Uterus (tissue), 4 donors: ENCODE data around the gene HCAR1. TPM values are rescaled to one million over a fixed set of nuclear protein-coding genes. Genes with fewer than 3 reads are reported as not detected.
"Not testable (repeated sequence)": the region's sequence is repeated elsewhere in the genome, so short reads cannot be mapped to it uniquely, and the experiment has no call there.

ENCODE experiments used
- DNase-seq, 2 donors: peaks; one replicate each; pipeline ENCODE4 v3.0.0-alpha.2; 2019 to 2020
- H3K27ac ChIP-seq, 2 donors: fragments of 200-600 bp; sonication (generic); 1 replicate in 1 of 2; 2 replicates in 1 of 2; pipeline ENCODE4 v1.5.1; 2016 to 2018
- H3K27me3 ChIP-seq, 2 donors: fragments of 200-600 bp; sonication (generic); one replicate each; pipeline ENCODE4 v1.5.1; 2018 to 2019; ENCODE audit warnings: control low read depth in 1 of 2
- H3K36me3 ChIP-seq, 2 donors: fragments of 200-600 bp; sonication (generic); one replicate each; pipeline ENCODE4 v1.5.1; 2019; ENCODE audit warnings: control low read depth in 1 of 2
- H3K4me1 ChIP-seq, 2 donors: fragments of 200-600 bp; sonication (generic); one replicate each; pipeline ENCODE4 v1.5.1; 2018 to 2019; ENCODE audit warnings: control low read depth in 1 of 2
- H3K4me3 ChIP-seq, 2 donors: fragments of 200-600 bp; sonication (generic); 1 replicate in 1 of 2; 2 replicates in 1 of 2; pipeline ENCODE4 v1.5.1; 2018 to 2019; ENCODE audit warnings: mild to moderate bottlenecking in 1 of 2
- H3K9me3 ChIP-seq, 2 donors: fragments of 200-600 bp; sonication (generic); one replicate each; pipeline ENCODE4 v1.5.1; 2019; ENCODE audit warnings: control low read depth in 1 of 2
- POLR2A ChIP-seq, 2 donors: fragments of 450-650 bp; IDR thresholded peaks; one replicate each; pipeline ENCODE4 v1.6.1; 2016; ENCODE audit warnings: antibody characterized with exemption in 2 of 2, mild to moderate bottlenecking in 1 of 2, moderate library complexity in 1 of 2
- intact Hi-C: fragments of 100-400 bp; cut with DNase I; formaldehyde crosslinking; loops from one replicate; pipeline ENCODE4 v1.15.1; 2023; ENCODE audit warnings: low total_unique reads
- total RNA-seq, 4 donors: library from RNA; depleted of rRNA in 3 of 4; stranded (reverse); fragments of >200 nt in 3 of 4; gene quantifications; one replicate each; pipeline versions ENCODE4 v1.1.0 to v1.2.4, GENCODE V29; 2014 to 2023
- TF ChIP-seq, protein P1 (sequence below), 4 experiments: fragments of 200-600 bp in 2 of 4; fragments of 450-650 bp in 2 of 4; sonication (generic) in 2 of 4; IDR thresholded peaks; one replicate each; pipeline ENCODE4 v1.5.1; 2016 to 2019; ENCODE audit warnings: antibody characterized with exemption in 4 of 4, mild to moderate bottlenecking in 2 of 4, moderate library complexity in 1 of 4
- donor health status: DM: yes; HTN: yes; CAD: no.

HCAR1 gene
- total RNA-seq, 4 donors from 2014 or later, result 0.18 to 3.3 TPM; not detected in 2

DNA sequence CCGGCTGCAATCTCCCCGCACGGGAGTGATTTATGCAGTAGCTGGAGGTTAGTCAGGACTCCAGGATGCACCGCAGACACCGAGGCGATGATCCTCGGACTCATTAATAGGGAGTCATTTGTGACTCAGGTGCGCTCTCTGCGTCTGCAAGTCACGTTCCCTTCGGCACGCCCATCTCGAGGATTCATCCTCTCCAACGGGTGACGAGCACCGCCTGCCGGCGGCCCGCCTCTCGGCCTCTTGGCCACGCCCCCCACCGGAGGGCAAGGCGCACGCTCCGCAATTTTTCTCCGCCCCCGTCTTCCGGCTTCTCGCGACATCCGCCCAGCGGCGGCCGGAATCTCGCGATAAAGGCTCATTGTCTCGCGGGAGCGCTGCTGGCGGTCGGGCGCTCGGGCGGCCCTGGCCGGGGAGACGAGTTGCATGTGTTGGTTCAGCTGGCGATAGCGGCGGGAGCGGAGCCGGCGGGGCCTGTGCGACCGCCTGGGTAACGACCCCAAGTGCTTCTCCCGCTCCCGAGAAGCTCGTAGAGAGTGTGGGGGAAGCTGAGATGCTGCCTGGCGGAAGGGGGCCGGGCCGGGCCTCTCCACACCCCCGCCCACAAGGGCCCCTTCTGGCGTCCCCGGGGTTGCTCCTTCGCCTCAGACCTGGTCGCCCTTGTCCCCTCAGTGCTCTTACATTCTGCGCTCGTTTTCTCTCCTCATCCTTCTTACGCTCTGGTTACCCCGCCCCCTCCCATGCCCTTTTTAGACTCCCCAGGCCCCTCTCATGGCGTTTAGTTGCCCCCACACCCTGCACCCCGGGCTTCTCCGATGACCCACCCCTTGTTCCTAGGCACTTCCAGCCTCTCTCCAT, 22.0 kb upstream of the HCAR1 start, which contains the start of gene DENR:
Gene DENR, plus strand, starts transcription at position 361 of the 855 bp plus-strand sequence. CDS start 878 bp downstream, outside the sequence.
- no peaks in the 10 kb centered on the region for H3K4me1 ChIP-seq
- H3K27ac ChIP-seq, result peak within 1 kb of the TSS; percentile 84
- H3K27me3 ChIP-seq, result no peaks in the 10 kb centered on the region
- DNase-seq, result peak; percentile 98 to 99
- H3K4me3 ChIP-seq, result peak within 1 kb of the TSS; percentile 87 to 90
- no peaks in the 10 kb centered on the region for H3K36me3 ChIP-seq
- TF ChIP-seq, protein P1, sequence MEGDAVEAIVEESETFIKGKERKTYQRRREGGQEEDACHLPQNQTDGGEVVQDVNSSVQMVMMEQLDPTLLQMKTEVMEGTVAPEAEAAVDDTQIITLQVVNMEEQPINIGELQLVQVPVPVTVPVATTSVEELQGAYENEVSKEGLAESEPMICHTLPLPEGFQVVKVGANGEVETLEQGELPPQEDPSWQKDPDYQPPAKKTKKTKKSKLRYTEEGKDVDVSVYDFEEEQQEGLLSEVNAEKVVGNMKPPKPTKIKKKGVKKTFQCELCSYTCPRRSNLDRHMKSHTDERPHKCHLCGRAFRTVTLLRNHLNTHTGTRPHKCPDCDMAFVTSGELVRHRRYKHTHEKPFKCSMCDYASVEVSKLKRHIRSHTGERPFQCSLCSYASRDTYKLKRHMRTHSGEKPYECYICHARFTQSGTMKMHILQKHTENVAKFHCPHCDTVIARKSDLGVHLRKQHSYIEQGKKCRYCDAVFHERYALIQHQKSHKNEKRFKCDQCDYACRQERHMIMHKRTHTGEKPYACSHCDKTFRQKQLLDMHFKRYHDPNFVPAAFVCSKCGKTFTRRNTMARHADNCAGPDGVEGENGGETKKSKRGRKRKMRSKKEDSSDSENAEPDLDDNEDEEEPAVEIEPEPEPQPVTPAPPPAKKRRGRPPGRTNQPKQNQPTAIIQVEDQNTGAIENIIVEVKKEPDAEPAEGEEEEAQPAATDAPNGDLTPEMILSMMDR (IDR thresholded peaks at IDR 0.05), result peak; percentile 65 to 95 (median 88)
- TF ChIP-seq POLR2A (IDR thresholded peaks at IDR 0.05), result peak; percentile 38 to 81
- intact Hi-C loops, result no loop called here
- no peaks in the 10 kb centered on the region for H3K9me3 ChIP-seq

DNA sequence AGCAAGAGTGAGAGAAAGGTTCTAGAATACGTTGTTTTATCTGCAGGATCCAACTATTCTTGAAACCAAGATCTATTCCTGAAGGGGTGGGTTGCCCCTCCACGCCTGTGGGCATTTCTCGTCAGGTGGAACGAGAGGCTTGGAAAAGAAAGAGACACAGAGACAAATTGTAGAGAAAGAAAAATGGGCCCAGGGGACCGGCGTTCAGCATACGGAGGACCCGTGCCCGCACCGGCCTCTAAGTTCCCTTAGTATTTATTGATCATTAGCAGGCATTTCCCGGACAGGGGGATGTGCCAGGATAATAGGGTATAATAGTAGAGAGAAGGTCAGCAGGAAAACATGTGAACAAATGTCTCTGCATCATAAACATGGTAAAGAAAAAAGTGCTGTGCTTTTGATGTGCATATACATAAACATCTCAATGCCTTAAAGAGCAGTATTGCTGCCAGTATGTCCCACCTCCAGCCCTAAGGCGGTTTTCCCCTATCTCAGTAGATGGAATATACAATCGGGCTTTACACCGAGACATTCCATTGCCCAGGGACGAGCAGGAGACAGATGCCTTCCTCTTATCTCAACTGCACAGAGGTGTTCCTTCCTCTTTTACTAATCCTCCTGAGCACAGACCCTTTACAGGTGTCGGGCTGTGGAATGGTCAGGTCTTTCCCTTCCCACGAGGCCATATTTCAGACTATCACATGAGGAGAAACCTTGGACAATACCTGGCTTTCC, 20.3 kb upstream of the HCAR1 start:
- intact Hi-C loops, H3K27me3 ChIP-seq, H3K4me1 ChIP-seq, H3K36me3 ChIP-seq, H3K9me3 ChIP-seq, DNase-seq, H3K27ac ChIP-seq, H3K4me3 ChIP-seq: not testable (repeated sequence)

DNA sequence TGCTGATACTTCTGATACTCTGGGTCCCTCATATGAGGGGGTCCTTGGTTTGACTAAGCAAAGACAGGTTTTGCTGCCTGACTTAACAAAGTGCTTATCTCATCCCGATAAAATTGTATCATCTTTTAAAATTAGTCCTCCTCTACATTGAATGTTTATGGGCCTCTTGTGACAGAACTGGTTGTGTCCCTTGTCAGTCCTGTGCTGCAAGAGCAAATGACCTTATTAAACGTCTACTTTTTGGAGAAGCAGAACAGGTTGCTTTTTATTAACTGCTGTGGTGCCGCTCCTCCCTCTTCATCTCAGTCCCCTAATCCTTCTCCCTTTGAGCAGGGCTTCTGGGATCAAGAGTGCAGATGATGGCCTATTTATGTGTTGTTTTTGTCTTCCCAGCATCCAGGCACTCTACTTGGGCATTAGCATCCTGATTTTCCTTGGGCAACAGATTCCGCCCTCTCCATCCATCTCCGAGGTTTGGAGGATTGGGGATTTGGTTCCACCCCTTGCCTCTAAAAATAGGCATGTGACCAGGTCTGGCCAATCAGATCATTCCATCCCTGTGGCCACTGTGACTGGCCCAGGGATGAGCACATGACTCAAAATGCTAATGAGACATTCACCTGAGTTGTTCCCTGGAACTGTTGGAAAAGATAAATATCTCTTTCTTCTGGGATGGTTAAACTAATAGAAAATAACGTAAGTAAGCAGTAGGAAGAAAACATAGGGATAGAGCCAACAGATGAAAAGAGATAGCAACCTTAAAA, 19.1 kb upstream of the HCAR1 start:
- H3K4me1 ChIP-seq, result no peaks in the 10 kb centered on the region
- H3K27ac ChIP-seq, result no peak overlapping the region
- DNase-seq, result no peak
- H3K27me3 ChIP-seq, result no peaks in the 10 kb centered on the region
- H3K9me3 ChIP-seq, result no peaks in the 10 kb centered on the region
- H3K36me3 ChIP-seq, result no peaks in the 10 kb centered on the region
- intact Hi-C loops, result no loop called here
- H3K4me3 ChIP-seq, result no peak overlapping the region
- no peak for TF ChIP-seq POLR2A (IDR thresholded peaks at IDR 0.05)
- TF ChIP-seq, protein P1 (IDR thresholded peaks at IDR 0.05), result no peak

DNA sequence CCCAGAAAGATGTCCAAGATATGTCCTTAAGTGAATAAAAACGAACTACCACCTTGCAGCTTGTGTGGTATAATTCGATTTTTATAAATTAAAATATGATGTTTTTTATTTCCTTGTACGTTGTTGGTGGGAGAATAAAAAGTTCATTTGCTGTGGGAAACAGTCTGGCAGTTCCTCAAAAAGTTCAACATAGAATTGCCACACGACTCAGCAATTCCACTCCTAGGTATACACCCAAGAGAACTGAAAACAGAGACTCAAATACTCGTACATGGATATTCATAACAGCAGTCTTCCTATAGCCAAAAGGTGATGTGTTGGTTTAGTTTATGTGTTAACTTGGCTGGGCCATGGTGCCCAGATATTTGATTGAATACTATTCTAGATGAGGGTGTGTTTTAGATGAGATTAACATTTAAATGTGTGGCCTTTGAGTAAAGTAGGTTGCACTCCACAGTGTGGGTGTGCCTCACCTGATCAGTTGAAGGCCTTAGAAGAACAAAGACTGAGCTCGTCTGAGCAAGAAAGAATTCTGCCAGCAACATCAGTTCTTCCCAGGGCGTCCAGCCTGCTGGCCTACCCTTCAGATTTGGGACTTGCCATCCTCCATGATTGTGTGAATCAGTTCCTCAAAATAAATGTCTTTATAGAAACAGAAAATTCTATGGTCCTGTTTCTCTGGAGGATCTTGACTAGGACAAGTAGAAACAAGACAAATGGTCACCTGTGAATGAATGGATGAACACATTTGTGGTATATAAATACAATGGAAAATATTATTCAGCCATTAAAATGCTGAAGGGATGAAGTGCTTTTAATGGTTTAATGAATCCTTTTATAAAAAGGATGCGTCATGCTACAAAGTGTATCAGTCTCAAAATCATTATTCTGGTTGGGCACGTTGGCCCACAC, 16.8 kb upstream of the HCAR1 start:
- no peak overlapping the region for H3K27ac ChIP-seq
- no peak for DNase-seq
- H3K27me3 ChIP-seq, result no peaks in the 10 kb centered on the region
- no peaks in the 10 kb centered on the region for H3K4me1 ChIP-seq
- no peak overlapping the region for H3K4me3 ChIP-seq
- intact Hi-C loops, result no loop called here
- no peaks in the 10 kb centered on the region for H3K36me3 ChIP-seq
- no peak for TF ChIP-seq POLR2A (IDR thresholded peaks at IDR 0.05)
- TF ChIP-seq, protein P1 (IDR thresholded peaks at IDR 0.05), result no peak
- no peaks in the 10 kb centered on the region for H3K9me3 ChIP-seq
